Measurements from ENCODE around the gene SHQ1.

- no peak for TF ChIP-seq CTCF (IDR thresholded peaks at IDR 0.05)
- TF ChIP-seq POLR2A (IDR thresholded peaks at IDR 0.05): no peak
These were observed 94.8 kb downstream of the SHQ1 start for GRCh38 chr3:72753495-72753894.

Measured in heart left ventricle (tissue), 13 donors.